Naive thymus-derived CD4-positive, alpha-beta T cell (primary cell): ENCODE measurements around the gene CLIC5. TPM values are rescaled to one million over a fixed set of nuclear protein-coding genes. Genes with fewer than 3 reads are reported as not detected.

Experiments used
- ATAC-seq: fragments of 150-1000 bp; cut with Tn5 transposase; 2 replicates; pipeline ENCODE4 v1.10.0; 2021; ENCODE audit warnings: mild to moderate bottlenecking, moderate library complexity
- CTCF ChIA-PET: fragments of 350-600 bp; sonication (Branson Sonifier 250); formaldehyde crosslinking; loops from one replicate; lab custom pipeline; 2021; ENCODE audit warnings: antibody characterized with exemption; lab: Charles Lee
- POLR2A ChIA-PET: fragments of 350-600 bp; sonication (Branson Sonifier 250); formaldehyde crosslinking; loops from one replicate; lab custom pipeline; 2021; ENCODE audit warnings: antibody characterized with exemption, inconsistent platforms; lab: Charles Lee
- DNase-seq, 9 donors: peaks; one replicate each; pipeline versions ENCODE4 v3.0.0 to v3.0.0-alpha.2; 2020 to 2022; ENCODE audit warnings: mixed read lengths in 1 of 9
- H3K27ac ChIP-seq: one replicate; pipeline ENCODE4 v1.7.0; 2013; ENCODE audit warnings: mild to moderate bottlenecking, low read depth, low read length, moderate library complexity
- H3K27me3 ChIP-seq, 2 donors: one replicate each; pipeline ENCODE4 v1.7.0; 2013; ENCODE audit warnings: low read length in 2 of 2, mild to moderate bottlenecking in 2 of 2, moderate library complexity in 2 of 2; ENCODE audit not compliant: control insufficient read depth in 2 of 2, insufficient read depth in 2 of 2
- H3K36me3 ChIP-seq, 3 experiments: 1 replicate in 2 of 3; 2 replicates in 1 of 3; pipeline ENCODE4 v1.7.0; 2013; ENCODE audit warnings: low read length in 3 of 3, mild to moderate bottlenecking in 3 of 3, moderate library complexity in 1 of 3; ENCODE audit not compliant: insufficient read depth in 3 of 3, control insufficient read depth in 2 of 3
- H3K4me1 ChIP-seq, 2 donors: one replicate each; pipeline ENCODE4 v1.7.0; 2013; ENCODE audit warnings: low read length in 2 of 2, mild to moderate bottlenecking in 2 of 2, moderate library complexity in 1 of 2; ENCODE audit not compliant: control insufficient read depth in 2 of 2, insufficient read depth in 2 of 2
- H3K4me3 ChIP-seq: 2 replicates; pipeline ENCODE4 v1.7.0; 2013; ENCODE audit warnings: mild to moderate bottlenecking, low read length
- H3K9me3 ChIP-seq, 3 experiments: 1 replicate in 2 of 3; 2 replicates in 1 of 3; pipeline ENCODE4 v1.7.0; 2013; ENCODE audit warnings: low read length in 3 of 3; ENCODE audit not compliant: control insufficient read depth in 2 of 3
- H3K27ac Mint-ChIP-seq, 9 donors: one replicate each; pipeline ENCODE4 v1.8.0; 2020 to 2022; ENCODE audit warnings: mixed read lengths in 9 of 9, mild to moderate bottlenecking in 8 of 9, moderate library complexity in 5 of 9, inconsistent platforms in 2 of 9
- H3K27me3 Mint-ChIP-seq, 5 donors: one replicate each; pipeline ENCODE4 v1.8.0; 2021 to 2022; ENCODE audit warnings: mixed read lengths in 5 of 5, mild to moderate bottlenecking in 1 of 5
- H3K36me3 Mint-ChIP-seq, 5 donors: one replicate each; pipeline ENCODE4 v1.8.0; 2020 to 2022; ENCODE audit warnings: mixed read lengths in 5 of 5, mild to moderate bottlenecking in 3 of 5, inconsistent platforms in 1 of 5
- H3K4me1 Mint-ChIP-seq, 7 donors: one replicate each; pipeline ENCODE4 v1.8.0; 2020 to 2022; ENCODE audit warnings: mixed read lengths in 7 of 7, mild to moderate bottlenecking in 3 of 7, inconsistent platforms in 1 of 7
- H3K4me3 Mint-ChIP-seq, 10 donors: one replicate each; pipeline ENCODE4 v1.8.0; 2020 to 2022; ENCODE audit warnings: mild to moderate bottlenecking in 10 of 10, mixed read lengths in 10 of 10, moderate library complexity in 6 of 10, inconsistent platforms in 2 of 10
- H3K9me3 Mint-ChIP-seq, 11 donors: one replicate each; pipeline ENCODE4 v1.8.0; 2020 to 2022; ENCODE audit warnings: mixed read lengths in 11 of 11, mild to moderate bottlenecking in 4 of 11, inconsistent platforms in 1 of 11, moderate library complexity in 1 of 11
- intact Hi-C, 2 donors: fragments of 100-400 bp; cut with micrococcal nuclease; formaldehyde crosslinking; loops; one replicate each; pipeline ENCODE4 v1.15.1; 2023
- polyA plus RNA-seq, 2 donors: library from polyadenylated mRNA; unstranded; fragments of 300-500 nt; fragmentation: Illumina TruSeq; gene quantifications; one replicate each; pipeline ENCODE4 v1.2.3, GENCODE V29; 2021
- total RNA-seq, 6 experiments: library from RNA in 5 of 6; stranded (reverse) in 5 of 6; gene quantifications; 1 replicate in 5 of 6; 2 replicates in 1 of 6; pipeline ENCODE4 v1.2.3 and lab custom pipeline; 2021 to 2026

Gene CLIC5
- total and polyA plus RNA-seq, 7 experiments from 2014 or later, result 0.41 to 4.1 (median 2.6) TPM

GRCh38 chr6:45851034-45851400 is 164.6 kb downstream of the CLIC5 start:
- Histone ChIP-seq H3K9me3 (no peaks in the 10 kb centered on the region), H3K4me3 (no peak overlapping the region), H3K36me3 (no peaks in the 10 kb centered on the region), H3K4me1 (no peaks in the 10 kb centered on the region), H3K27me3 (no peaks in the 10 kb centered on the region), H3K27ac (no peak overlapping the region)
- intact Hi-C loops, result no loop called here
- ATAC-seq (no peak), DNase-seq (no peak)
- ChIA-PET CTCF (no interaction called here), POLR2A (no interaction called here)
- H3K4me3 Mint-ChIP-seq, result no peak overlapping the region
- H3K36me3 Mint-ChIP-seq, result peaks cover 0 to 4% (median 0%) of the 10 kb centered on the region in 5 donors
- H3K27me3 Mint-ChIP-seq, result peaks cover 2 to 23% (median 12%) of the 10 kb centered on the region in 5 donors
- peaks cover 0 to 4% (median 0%) of the 10 kb centered on the region in 11 donors for H3K9me3 Mint-ChIP-seq
- no peaks in the 10 kb centered on the region for H3K4me1 Mint-ChIP-seq
- no peak overlapping the region for H3K27ac Mint-ChIP-seq

DNA sequence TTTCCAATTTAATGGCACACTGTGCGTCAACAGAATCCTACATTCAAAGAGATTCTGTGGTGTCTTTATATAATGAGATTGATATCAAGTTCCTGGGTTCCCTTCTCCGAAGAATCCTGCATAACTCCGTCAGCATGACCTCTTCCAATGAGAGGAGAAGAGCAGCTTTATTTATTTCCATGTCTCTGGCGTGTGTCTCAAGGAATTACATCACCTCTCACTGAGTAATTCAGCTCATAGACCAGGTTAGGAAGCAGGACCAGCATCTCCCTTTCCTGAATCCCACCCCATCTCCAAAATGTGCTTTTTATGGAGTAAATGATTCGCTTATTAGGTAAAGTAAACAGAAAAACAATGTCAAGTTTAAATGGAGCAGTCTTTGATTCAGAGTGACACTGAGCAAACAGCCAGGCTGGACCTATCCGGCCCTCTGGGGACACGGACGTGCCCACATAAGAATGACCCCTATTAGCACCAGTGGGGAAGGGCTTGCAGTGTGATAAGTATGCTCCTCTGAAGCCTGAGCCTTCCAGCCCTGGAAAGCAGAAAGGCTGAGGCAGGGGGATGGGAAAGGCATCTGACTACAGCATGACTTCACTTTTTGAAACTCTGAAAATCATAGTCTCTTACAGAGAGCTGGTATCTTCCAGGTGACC is 165.2 kb downstream of the CLIC5 start:
- DNase-seq, result no peak
- Histone ChIP-seq H3K4me1 (no peaks in the 10 kb centered on the region), H3K4me3 (no peak overlapping the region), H3K27me3 (no peaks in the 10 kb centered on the region), H3K27ac (no peak overlapping the region), H3K9me3 (no peaks in the 10 kb centered on the region), H3K36me3 (no peaks in the 10 kb centered on the region)
- ChIA-PET POLR2A (no interaction called here), CTCF (interaction anchor here (0.7 kb wide), 1 partner anchor 9 kb away, joined by 4 read pairs; no protein-coding TSS in a partner anchor)
- Mint-ChIP-seq H3K9me3 (peaks cover 0 to 4% (median 0%) of the 10 kb centered on the region in 11 donors), H3K4me3 (no peak overlapping the region), H3K36me3 (peaks cover 0 to 4% (median 0%) of the 10 kb centered on the region in 5 donors), H3K27me3 (peaks cover 2 to 23% (median 12%) of the 10 kb centered on the region in 5 donors), H3K4me1 (no peaks in the 10 kb centered on the region), H3K27ac (no peak overlapping the region)
- ATAC-seq, result no peak
- intact Hi-C loops, result no loop called here

DNA sequence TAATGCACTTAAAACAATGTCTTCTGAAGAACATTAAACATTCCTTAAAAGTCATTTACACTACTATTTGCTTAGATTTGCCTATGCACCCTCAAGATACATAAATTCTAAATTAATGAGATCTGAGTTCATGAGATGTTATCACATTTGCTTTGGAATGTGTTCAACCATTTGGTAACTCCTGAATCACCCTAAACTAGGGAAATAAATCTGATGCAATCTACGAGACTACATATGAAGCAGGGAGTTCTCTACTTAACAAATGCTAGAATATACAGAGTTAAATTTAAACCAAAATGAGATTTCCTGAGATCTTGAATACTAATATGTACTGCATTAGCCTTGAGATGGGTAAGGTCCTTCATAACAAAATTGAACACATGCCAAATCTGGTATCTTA is 170.1 kb downstream of the CLIC5 start:
- no peak for DNase-seq
- intact Hi-C loops, result no loop called here
- Mint-ChIP-seq H3K36me3 (no peaks in the 10 kb centered on the region), H3K27ac (no peak overlapping the region), H3K4me1 (peaks cover 0 to 2% (median 0%) of the 10 kb centered on the region in 7 donors), H3K27me3 (peaks cover 0 to 6% (median 2%) of the 10 kb centered on the region in 5 donors), H3K9me3 (peaks cover 0 to 2% (median 0%) of the 10 kb centered on the region in 11 donors), H3K4me3 (no peak overlapping the region)
- ATAC-seq, result no peak
- CTCF ChIA-PET, result no interaction called here
- H3K36me3 ChIP-seq, result no peaks in the 10 kb centered on the region
- POLR2A ChIA-PET, result no interaction called here
- no peak overlapping the region for H3K4me3 ChIP-seq
- no peaks in the 10 kb centered on the region for H3K4me1 ChIP-seq
- no peaks in the 10 kb centered on the region for H3K27me3 ChIP-seq
- no peak overlapping the region for H3K27ac ChIP-seq
- no peaks in the 10 kb centered on the region for H3K9me3 ChIP-seq

- POLR2A ChIA-PET, result interaction anchor here (0.7 kb wide), 1 partner anchor 616 kb away, joined by 4 read pairs; no protein-coding TSS in a partner anchor
- Mint-ChIP-seq H3K9me3 (peaks cover 0 to 2% (median 0%) of the 10 kb centered on the region in 11 donors), H3K36me3 (no peaks in the 10 kb centered on the region), H3K4me1 (peaks cover 0 to 2% (median 0%) of the 10 kb centered on the region in 7 donors), H3K27ac (no peak overlapping the region), H3K4me3 (no peak overlapping the region), H3K27me3 (peaks cover 0 to 5% (median 2%) of the 10 kb centered on the region in 5 donors)
- no peaks in the 10 kb centered on the region for H3K9me3 ChIP-seq
- ATAC-seq, result no peak
- DNase-seq, result no peak
- H3K4me1 ChIP-seq, result no peaks in the 10 kb centered on the region
- intact Hi-C loops, result no loop called here
- CTCF ChIA-PET, result no interaction called here
- H3K4me3 ChIP-seq, result no peak overlapping the region
- H3K36me3 ChIP-seq, result no peaks in the 10 kb centered on the region
- no peak overlapping the region for H3K27ac ChIP-seq
- no peaks in the 10 kb centered on the region for H3K27me3 ChIP-seq
Measured at GRCh38 chr6:45844986-45845385, 170.7 kb downstream of the CLIC5 start.

DNA sequence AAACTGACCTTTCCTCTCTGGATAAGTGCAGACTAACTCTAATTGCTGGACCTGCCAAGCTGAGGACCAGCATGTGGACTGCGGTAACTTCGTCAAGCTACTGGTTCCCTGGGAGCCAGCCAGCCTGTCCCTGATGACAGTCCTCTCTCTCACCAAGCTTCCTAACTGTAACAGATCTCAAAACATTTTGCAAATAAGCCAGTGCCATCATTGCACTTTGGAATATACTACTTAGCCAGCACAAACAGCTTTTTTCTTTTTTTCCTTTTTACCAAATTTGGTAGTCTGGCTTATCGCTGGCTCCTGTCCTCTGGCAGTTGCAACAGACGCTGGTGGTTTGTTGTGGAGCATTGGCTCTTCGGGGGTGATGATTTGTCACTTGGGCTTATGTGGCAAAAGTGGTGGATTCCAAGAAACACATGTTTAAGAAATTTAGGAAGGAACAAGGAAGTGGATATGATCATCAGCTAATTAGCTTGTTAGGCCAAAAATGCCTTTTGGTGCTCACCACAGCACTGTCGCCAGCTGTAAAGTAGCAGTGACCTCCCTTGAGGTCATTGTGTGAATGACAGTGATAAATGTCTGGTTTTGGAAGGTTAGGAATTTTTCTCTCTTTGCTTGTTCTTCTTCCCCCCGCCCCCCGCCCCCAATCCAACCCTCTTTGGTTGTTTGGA is 171.7 kb downstream of the CLIC5 start:
- H3K9me3 ChIP-seq, result no peaks in the 10 kb centered on the region
- intact Hi-C loops, result no loop called here
- H3K27ac Mint-ChIP-seq, result no peak overlapping the region

DNA sequence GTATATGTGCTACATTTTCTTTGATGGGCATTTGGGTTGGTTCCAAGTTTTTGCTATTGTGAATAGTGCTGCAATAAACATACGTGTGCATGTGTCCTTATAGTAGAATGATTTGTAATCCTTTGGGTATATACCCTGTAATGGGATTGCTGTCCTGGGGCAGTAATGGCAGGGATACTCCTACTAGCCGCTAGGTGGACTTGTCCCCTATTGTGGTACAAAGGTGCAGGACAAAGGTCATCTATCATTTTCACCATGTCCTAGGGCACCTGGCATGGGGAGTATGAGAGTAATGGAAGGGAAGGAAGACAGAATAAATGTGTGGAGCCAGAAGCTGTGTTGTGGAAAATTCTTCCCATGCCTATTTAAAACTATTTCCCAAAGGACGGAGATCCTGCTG is 174.6 kb downstream of the CLIC5 start:
- H3K9me3 ChIP-seq, result no peaks in the 10 kb centered on the region
- Mint-ChIP-seq H3K27ac (no peak overlapping the region), H3K27me3 (peaks cover 0 to 2% (median 0%) of the 10 kb centered on the region in 5 donors), H3K36me3 (no peaks in the 10 kb centered on the region), H3K9me3 (peaks cover 0 to 2% (median 0%) of the 10 kb centered on the region in 11 donors), H3K4me1 (peaks cover 6 to 26% (median 12%) of the 10 kb centered on the region in 7 donors), H3K4me3 (no peak overlapping the region)
- no peak overlapping the region for H3K27ac ChIP-seq
- H3K4me1 ChIP-seq, result no peaks in the 10 kb centered on the region
- ATAC-seq (no peak), DNase-seq (no peak)
- POLR2A ChIA-PET, result no interaction called here
- no peaks in the 10 kb centered on the region for H3K27me3 ChIP-seq
- H3K4me3 ChIP-seq, result no peak overlapping the region
- H3K36me3 ChIP-seq, result no peaks in the 10 kb centered on the region
- intact Hi-C loops, result no loop called here
- CTCF ChIA-PET, result interaction anchor here (0.8 kb wide), 1 partner anchor 9 kb away, joined by 4 read pairs; no protein-coding TSS in a partner anchor

More for the DNA sequence above, 171.7 kb downstream of the CLIC5 start:
- CTCF ChIA-PET, result no interaction called here
- H3K4me3 Mint-ChIP-seq, result no peak overlapping the region
- H3K4me1 Mint-ChIP-seq, result peaks cover 0 to 2% (median 0%) of the 10 kb centered on the region in 7 donors
- POLR2A ChIA-PET, result interaction anchor here (0.7 kb wide), 1 partner anchor 617 kb away, joined by 4 read pairs; no protein-coding TSS in a partner anchor
- Histone ChIP-seq H3K36me3 (no peaks in the 10 kb centered on the region), H3K27me3 (no peaks in the 10 kb centered on the region), H3K27ac (no peak overlapping the region), H3K4me1 (no peaks in the 10 kb centered on the region), H3K4me3 (no peak overlapping the region)
- ATAC-seq, result no peak
- no peak for DNase-seq
- no peaks in the 10 kb centered on the region for H3K36me3 Mint-ChIP-seq
- H3K27me3 Mint-ChIP-seq, result peaks cover 0 to 2% (median 0%) of the 10 kb centered on the region in 5 donors
- peaks cover 0 to 3% (median 0%) of the 10 kb centered on the region in 11 donors for H3K9me3 Mint-ChIP-seq
